Stimulated activated CD4-positive, alpha-beta T cell treated with anti-CD3 and anti-CD28 coated beads, Interleukin-12 subunit alpha, Interleukin-12 subunit beta, amount 100 ng/mL, for 4 hours (primary cell): ENCODE measurements around the gene SPTBN2.
A peak's percentile ranks its signal among the peaks of the same experiment; 100 is the strongest.
"Not testable (repeated sequence)": the region's sequence is repeated elsewhere in the genome, so short reads cannot be mapped to it uniquely, and the experiment has no call there.

Source experiments
- DNase-seq: peaks from one replicate; pipeline ENCODE4 v3.0.0-alpha.2; 2020

SPTBN2 gene

GRCh38 chr11:66728693-66729385, at the start of gene SPTBN2:
SPTBN2 (minus strand) TSS chr11:66729216; CDS start chr11:66721240, 7,976 bp downstream.
- DNase-seq, result no peak

GRCh38 chr11:66768818-66769217, 39.8 kb upstream of the SPTBN2 start:
- no peak for DNase-seq

DNA sequence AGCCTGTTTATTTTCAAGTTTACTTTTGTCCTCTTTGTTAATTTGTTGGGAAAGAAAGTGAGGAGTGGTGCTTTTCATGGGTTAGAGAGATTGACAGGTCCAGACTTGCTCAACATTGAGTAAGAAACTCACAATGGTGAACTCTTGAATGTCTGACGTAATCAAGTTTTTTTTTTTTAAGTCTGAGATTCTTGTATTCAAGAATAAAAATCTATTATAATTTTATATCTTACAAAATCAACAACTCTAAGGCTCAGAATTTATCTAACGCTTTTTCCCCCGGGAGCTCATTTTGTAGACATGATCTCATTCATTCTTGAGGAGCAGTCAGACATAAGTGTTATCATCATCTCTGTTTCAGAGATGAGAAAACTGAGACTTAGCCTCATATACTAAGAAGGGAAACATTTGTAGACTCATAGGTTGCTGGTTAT, 39.1 kb upstream of the SPTBN2 start:
- no peak for DNase-seq

DNA sequence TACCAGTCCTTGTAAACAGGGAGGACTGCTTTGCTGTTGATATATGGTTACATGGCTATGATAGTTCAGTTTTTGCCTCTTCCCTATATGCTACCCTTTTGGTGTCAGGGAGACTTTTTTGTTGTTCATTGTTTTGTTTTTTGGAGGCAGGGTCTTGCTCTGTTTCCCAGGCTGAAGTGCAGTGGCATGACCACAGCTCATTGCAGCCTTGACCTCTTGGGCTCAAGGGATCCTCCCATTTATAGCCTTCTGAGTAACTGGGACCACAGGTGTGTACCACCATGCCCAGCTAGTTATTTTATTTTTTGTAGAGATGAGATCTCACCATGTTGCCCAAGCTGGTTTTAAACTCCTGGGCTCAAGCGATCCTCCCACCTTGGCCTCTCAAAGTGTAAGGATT, 38.6 kb upstream of the SPTBN2 start:
- DNase-seq, result no peak

- no peak for DNase-seq
Measured at GRCh38 chr11:66766681-66767080, 37.7 kb upstream of the SPTBN2 start.

GRCh38 chr11:66762088-66762487, 33.1 kb upstream of the SPTBN2 start:
- DNase-seq, result no peak

DNA sequence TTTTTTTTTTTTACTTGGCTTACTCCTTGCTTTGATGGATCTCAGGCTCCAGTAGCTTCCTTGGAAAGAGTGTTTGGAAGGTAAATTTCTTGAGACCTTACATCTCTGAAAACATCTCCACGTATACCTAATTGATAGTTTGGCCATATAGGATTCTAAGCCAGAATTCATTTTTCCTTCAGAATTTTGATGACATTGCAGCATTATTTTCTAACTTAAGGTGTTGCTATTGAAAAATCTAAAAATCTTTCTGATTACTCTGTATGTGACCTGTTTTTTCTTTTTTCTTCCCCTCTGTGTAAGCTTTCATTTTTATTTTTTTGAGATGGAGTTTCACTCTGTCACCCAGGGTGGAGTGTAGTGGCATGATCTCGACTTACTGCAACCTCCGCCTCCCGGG, 23.1 kb upstream of the SPTBN2 start:
- no peak for DNase-seq

DNA sequence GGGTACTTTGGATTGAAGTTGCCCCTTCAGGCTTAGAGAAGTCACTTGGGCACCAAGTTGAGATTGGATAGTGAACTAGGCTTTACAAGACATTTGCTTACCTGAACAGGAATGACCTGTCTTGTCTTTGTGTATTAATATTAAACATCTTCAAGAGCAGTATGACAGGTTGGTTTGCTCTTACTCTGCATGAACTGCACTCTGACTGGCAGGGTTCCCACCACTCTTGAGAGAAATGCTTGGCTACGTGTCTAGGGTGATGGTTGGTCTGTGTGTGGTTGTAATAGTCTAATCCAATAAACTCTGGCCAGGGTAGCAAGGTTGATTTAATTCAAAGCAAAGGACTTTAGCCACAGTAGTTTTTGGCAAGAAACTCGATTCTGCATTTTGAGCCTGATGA, 20.1 kb upstream of the SPTBN2 start:
- no peak for DNase-seq

GRCh38 chr11:66747480-66747879, 18.5 kb upstream of the SPTBN2 start:
- no peak for DNase-seq

DNA sequence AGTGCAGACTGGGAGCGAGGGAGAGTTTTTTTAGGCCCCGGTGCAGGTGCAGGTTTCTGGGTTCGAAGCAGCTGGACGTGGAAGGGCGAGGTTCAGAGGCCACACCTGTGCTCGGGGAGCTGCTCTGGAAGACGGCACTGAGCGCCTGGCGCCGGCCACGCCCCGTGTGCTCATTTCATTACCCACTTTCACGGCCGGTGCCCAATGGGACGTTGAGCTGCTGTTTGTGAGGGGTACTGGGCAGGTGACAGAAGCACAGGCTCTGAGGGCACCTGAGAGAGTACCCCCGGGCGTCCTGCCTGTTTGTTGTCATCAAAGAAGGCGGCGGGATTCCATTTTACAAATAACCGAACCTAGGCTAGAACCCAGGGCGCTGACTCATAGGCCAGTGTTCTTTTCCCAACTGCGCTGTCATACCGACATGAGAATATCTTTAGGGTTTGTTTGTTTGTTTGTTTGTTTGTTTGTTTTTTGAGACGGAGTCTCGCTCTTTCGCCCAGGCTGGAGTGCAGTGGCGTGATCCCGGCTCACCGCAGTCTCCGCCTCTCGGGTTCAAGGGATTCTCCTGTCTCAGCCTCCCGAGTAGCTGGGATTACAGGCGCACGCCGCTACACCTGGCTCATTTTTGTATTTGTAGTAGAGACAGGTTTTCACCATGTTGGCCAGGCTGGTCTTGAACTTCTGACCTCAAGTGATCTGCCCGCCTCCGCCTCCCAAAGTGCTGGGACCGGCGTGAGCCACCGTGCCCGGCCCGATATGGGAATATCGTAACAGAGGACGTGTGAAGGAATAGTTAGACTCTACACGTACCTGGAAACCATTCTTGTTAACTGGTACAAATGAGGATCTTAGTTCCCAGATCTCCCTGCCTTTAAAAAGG, 16.6 kb upstream of the SPTBN2 start:
- DNase-seq, result peak; percentile 41

GRCh38 chr11:66744485-66745355, 15.7 kb upstream of the SPTBN2 start:
- peak; percentile 90 for DNase-seq

DNA sequence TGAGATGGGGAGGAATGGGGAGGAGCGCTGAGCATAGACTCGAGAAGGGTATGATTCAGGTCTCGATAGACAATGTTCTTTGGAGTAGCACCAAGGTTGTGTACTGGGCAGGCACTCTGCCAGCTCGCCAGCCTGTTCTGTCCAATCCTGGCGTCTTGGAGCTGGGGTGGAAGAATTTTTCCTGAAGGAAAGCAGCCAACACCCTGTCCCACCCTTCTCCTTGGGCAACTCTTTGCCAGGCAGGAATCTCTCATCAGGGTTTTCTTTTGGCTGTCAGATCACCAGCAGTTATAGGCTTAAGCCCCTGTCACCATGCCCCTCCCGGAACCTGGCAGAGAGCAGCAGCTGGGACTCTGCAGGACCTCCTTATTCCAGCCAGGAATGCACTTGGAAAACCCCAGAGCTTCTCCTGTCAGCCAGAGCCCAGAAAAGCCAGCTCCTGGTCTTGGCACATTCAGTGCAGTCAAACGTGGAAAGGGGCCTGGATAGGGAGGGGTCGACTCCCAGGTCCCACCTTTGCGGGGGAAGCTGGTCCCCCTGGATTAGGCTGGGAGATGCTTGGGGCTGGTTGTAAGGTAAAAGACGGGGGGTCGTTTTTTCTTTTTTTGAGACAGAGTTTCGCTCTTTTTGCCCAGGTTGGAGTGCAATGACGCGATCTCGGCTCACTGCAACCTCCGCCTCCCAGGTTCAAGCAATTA, 14.4 kb upstream of the SPTBN2 start:
- DNase-seq, result no peak

DNA sequence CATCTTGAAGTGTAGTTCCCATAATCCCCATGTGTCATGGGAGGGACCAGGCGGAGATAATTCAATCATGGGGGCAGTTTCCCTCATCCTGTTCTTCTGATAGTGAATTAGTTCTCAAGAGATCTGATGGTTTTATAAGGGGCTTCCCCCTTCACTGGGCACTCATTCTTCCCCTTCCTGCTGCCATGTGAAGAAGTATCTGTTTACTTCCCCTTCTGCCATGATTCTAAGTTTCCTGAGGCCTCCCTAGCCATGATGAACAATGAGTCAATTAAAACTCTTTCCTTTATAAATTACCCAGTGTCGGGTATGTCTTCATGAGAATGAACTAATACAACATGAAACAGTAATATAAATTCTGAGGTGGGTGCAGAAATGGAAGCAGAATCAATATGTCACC, 12.1 kb upstream of the SPTBN2 start:
- no peak for DNase-seq

GRCh38 chr11:66739983-66740382, 11.0 kb upstream of the SPTBN2 start:
- DNase-seq, result no peak

DNA sequence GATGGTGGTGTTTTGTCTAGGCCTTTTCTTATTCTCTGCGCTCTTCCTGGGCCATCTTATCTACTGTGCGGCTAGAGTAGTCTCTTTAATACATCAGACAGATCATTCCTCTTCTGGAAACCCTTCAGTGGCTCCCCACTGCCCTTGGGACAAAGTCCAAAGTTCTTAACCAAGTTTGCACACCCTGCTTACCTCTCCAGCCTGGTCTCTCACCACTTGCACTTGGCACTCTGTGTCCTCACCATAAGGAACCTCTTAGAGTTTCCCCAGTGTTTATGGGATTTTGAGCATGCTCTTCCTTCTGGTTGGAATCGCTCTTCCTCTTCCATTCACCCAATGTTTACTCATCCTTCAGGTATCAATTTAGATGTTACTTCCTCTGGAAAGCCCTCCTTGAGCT, 5.2 kb upstream of the SPTBN2 start:
- DNase-seq, result no peak

- no peak for DNase-seq
Measured at GRCh38 chr11:66729447-66729846, 431 bp upstream of the SPTBN2 start.

- DNase-seq, result no peak
Measured at GRCh38 chr11:66728038-66728692, 851 bp downstream of the SPTBN2 start.

DNA sequence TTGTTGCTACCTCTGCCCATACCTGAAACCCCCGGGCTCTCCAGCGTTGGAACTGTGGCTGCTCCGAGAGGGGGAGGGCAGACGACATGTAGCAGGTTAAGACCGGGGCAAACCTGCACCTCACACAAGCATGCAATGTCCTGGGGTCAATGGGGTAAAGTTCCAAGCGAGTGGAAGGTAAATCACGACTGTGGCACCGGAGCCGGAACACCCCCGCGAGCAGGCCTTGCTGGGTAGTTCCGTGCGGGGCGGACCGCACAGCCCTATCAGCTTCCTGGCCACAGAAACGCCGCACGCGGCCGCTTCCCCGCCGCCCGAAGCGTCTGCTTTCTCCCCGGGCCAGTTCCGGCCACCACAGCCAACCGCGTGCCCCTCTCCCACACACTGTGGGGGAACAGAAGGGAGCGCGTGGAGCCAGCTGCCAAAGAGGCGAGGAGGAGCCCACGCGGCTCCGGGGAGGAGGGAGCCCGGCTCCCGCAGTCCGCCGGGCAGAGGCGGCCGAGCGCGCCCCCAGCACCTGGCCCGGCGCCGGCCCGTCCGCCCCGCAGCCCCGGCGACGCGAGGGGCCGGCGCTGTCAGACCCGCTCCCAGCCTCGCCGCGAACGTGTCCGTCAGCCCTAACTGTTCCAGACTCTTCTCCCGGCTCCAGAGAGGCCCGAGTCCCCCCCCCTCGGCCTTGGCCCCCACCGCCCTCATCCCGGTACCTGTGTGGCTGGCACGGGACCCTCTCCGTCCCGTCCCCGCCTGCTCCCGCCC, 1.6 kb downstream of the SPTBN2 start:
- DNase-seq, result no peak

DNA sequence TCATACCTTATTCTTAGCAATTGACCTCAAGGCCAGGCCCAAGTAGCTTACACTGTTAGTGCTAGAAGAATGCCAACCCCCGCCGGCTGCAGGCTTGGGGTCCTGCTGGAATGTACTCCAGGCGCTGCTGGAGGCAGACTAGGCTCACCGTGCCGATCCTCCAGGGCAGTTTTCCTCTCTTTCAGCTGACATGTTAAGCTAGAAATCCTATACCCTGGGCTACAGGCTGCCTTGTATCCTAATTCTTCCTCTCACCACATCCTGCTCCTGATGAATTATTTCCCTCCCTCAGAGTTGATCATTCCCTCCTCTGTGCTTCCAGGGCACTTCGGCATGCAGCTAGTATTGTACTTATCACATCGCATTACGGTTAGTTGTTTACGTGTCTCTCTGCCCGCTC, 3.4 kb downstream of the SPTBN2 start:
- DNase-seq, result no peak

GRCh38 chr11:66725114-66725513, 3.9 kb downstream of the SPTBN2 start:
- no peak for DNase-seq

GRCh38 chr11:66724167-66724566, 4.8 kb downstream of the SPTBN2 start:
- DNase-seq, result not testable (repeated sequence)
